Fibroblast of mammary gland (primary cell): ENCODE results near the gene URB1.

Experiments used
- DNase-seq: peaks from one replicate; pipeline ENCODE4 v3.0.0-alpha.2; 2010; ENCODE audit warnings: low read depth
- H3K4me3 ChIP-seq: 2 replicates; pipeline ENCODE4 v1.5.1; 2011; ENCODE audit warnings: low read depth, mild to moderate bottlenecking, low read length, moderate library complexity; ENCODE audit not compliant: control insufficient read depth
- TF ChIP-seq, protein P1 (sequence below): conservative IDR thresholded peaks from 2 replicates; pipeline ENCODE4 v1.5.1; 2011; ENCODE audit warnings: low read depth, low read length, inconsistent platforms; ENCODE audit not compliant: control insufficient read depth, insufficient read depth

URB1 gene

DNA sequence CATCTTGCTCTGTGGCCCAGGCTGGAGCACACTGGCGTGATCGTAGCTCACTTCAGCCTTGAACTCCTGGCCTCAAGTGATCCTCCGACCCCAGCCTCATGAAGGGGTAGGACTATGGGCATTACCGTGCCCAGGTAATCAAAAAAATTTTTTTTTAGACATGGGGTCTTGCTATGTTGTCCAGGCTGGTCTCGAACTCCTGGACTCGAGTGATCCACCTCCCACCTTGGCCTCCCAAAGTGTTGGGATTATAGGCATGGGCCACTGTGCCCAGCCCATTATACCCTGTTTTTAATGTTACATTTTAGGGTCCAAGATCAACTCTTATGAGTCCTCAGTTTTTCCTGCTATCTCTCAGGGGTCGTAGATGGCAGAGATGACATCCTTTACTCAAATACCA, 87.8 kb downstream of the URB1 start:
- TF ChIP-seq, protein P1, sequence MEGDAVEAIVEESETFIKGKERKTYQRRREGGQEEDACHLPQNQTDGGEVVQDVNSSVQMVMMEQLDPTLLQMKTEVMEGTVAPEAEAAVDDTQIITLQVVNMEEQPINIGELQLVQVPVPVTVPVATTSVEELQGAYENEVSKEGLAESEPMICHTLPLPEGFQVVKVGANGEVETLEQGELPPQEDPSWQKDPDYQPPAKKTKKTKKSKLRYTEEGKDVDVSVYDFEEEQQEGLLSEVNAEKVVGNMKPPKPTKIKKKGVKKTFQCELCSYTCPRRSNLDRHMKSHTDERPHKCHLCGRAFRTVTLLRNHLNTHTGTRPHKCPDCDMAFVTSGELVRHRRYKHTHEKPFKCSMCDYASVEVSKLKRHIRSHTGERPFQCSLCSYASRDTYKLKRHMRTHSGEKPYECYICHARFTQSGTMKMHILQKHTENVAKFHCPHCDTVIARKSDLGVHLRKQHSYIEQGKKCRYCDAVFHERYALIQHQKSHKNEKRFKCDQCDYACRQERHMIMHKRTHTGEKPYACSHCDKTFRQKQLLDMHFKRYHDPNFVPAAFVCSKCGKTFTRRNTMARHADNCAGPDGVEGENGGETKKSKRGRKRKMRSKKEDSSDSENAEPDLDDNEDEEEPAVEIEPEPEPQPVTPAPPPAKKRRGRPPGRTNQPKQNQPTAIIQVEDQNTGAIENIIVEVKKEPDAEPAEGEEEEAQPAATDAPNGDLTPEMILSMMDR, result no peak
- no peak for DNase-seq
- H3K4me3 ChIP-seq, result no peak overlapping the region

DNA sequence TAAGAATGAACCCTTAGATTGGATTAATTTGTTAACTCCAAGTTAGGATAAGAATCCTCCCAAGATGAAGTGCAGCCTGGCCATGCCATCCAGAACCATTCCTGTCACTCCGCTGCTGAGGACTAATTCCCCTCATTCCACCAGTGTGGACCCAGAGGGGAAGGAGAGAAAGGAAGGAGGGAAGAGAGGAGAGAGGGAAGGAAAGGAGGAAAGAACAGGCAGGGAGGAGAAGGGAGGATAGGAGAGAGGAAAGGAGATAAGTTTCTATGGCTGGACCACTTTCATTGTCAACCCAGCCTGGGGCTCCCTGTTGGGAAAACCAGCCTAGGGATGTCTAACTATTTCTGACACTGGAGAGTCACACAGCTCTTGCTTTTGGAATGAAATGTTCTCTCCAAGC, 89.4 kb downstream of the URB1 start:
- DNase-seq, result no peak
- TF ChIP-seq, protein P1, result no peak
- no peak overlapping the region for H3K4me3 ChIP-seq

DNA sequence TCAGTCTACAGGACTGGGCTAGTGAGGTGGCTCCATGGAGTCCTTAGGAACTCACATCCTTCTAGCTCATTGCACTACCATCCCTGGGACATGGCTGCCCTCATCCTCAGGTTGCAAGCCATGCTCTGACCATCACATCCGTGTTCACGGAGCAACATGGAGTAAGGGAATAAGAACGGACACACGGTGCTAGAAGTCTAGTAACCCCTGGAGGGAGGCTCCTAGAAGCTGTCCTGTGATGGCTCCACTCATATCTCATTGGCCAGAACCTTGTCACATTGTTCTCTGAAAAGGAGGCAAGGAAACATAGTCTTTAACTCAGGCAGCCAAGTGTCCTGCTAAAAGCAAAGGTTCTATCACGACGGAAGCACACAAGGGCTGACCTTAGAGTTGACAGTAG, 90.3 kb downstream of the URB1 start:
- no peak for DNase-seq
- no peak overlapping the region for H3K4me3 ChIP-seq
- TF ChIP-seq, protein P1, result no peak

DNA sequence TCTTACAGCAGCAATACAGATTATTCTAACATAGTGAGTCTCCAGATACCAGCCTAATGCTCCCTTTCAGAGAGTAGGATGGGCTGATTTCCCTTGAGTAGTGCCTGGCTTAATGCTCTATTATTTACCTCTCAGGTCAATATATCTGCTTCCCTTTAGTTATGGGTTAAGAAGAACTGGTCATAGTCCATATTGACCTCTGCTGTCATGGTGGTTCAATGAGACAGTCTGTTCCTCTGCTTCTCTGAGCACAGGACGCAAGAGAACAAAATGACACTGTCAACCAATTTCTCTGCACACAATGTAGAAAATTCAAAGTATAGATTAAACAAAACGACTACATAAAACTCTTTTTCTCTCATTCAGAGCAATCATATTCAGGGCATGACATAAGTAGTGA, 91.2 kb downstream of the URB1 start:
- DNase-seq, result no peak
- H3K4me3 ChIP-seq, result no peak overlapping the region
- TF ChIP-seq, protein P1, result no peak

DNA sequence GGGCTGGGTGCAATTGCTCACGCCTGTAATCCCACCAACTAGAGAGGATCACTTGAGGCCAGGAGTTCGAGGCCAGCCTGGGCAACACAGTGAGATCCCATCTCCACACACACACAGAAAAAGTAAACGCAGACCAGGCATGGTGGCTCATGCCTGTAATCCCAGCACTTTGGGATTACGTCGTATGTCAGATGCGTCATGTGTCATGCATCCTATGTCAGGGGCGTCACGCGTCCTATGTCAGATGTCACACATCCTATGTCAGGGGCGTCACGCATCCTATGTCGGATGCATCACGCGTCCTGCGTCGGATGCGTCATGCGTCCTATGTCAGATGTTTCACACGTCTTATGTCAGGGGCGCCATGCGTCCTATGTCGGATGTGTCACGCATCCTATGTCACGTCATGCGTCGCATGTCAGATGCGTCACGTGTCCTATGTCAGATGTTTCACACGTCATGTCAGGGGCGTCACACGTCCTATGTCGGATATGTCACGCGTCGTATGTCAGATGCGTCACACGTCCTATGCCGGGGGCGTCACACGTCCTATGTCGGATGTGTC, 92.6 kb downstream of the URB1 start:
- no peak for DNase-seq
- H3K4me3 ChIP-seq, result no peak overlapping the region
- TF ChIP-seq, protein P1, result no peak

DNA sequence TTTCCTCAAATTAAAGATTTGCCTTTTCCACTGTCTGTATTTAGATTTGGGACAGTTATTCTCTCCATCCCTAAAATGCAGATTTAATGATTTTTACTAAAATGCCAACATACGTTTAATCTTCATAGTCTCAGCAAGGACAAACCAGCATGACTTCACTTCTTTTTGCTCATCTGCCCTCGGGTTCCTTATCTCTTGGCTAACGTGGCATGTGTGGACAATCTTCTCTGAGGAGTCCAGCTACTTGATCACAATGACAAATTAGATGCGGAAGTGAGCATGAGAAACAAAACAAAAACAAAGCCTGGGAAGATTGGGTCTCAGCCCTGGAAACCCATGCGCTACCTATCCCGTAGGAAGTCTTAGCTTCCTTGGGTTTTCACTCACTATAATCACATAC, 93.1 kb downstream of the URB1 start:
- H3K4me3 ChIP-seq, result no peak overlapping the region
- DNase-seq, result no peak
- TF ChIP-seq, protein P1, result no peak

DNA sequence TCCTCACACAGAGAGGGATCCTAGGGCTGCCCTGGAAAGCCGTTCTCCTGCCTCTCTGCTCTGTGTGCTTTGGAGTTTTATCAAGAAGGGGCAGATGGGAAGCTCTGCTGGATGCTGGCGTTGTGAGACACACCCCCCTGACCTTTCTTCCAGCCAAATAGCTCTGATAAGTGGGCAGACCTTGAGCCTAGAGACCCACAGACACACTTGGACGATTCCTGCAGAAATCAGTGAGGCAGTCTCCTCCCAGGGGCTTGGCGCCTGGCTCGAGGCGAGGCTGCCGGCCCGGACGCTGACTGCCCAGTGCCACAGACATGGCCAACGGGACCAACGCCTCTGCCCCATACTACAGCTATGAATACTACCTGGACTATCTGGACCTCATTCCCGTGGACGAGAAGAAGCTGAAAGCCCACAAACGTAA, 94.1 kb downstream of the URB1 start, which contains the start of gene MRAP:
Gene MRAP (plus strand): TSS at position 198 of the 424 bp plus-strand sequence. CDS start 117 bp downstream, at position 315.
- TF ChIP-seq, protein P1, result no peak
- H3K4me3 ChIP-seq, result no peak within 1 kb of the TSS
- DNase-seq, result no peak
